Measurements from ENCODE around the gene C19orf38. TPM values are rescaled to one million over a fixed set of nuclear protein-coding genes. Genes with fewer than 3 reads are reported as not detected.

C19orf38 gene
- total RNA-seq, 1 donor from 2014 or later: 0.62 TPM

- TF ChIP-seq CTCF (IDR thresholded peaks at IDR 0.05): no peak
- no peak overlapping the region for H3K4me3 Mint-ChIP-seq
- H3K36me3 Mint-ChIP-seq (ENCODE audit: low read depth): no peaks in the 10 kb centered on the region
- DNase-seq: no peak
- H3K4me1 Mint-ChIP-seq: peaks cover 4% of the 10 kb centered on the region
- CTCF ChIA-PET: interaction anchor here (0.8 to 1.1 kb wide), 3 partner anchors 15 to 141 kb away, joined by 3 to 6 read pairs (median 3); partner anchors contain the start of gene DNM2
- H3K27me3 Mint-ChIP-seq: no peaks in the 10 kb centered on the region
- no peak for ATAC-seq (ENCODE audit: low read depth)
- no peaks in the 10 kb centered on the region for H3K9me3 Mint-ChIP-seq
- POLR2A ChIA-PET: interaction anchor here (0.7 kb wide), 2 partner anchors 13 to 156 kb away, joined by 7 to 9 read pairs; no protein-coding TSS in a partner anchor
- no peak overlapping the region for H3K27ac Mint-ChIP-seq
- intact Hi-C loops (cut with micrococcal nuclease): no loop called here
Observed at GRCh38 chr19:10858204-10858828, 10.1 kb downstream of the C19orf38 start.

- Mint-ChIP-seq H3K4me3 (no peak overlapping the region), H3K9me3 (no peaks in the 10 kb centered on the region), H3K36me3 (ENCODE audit: low read depth) (no peaks in the 10 kb centered on the region), H3K4me1 (peaks cover 12% of the 10 kb centered on the region), H3K27ac (no peak overlapping the region), H3K27me3 (no peaks in the 10 kb centered on the region)
- DNase-seq (no peak), ATAC-seq (ENCODE audit: low read depth) (no peak)
- intact Hi-C loops (cut with micrococcal nuclease): no loop called here
- POLR2A ChIA-PET: no interaction called here
- no peak for TF ChIP-seq CTCF (IDR thresholded peaks at IDR 0.05)
- CTCF ChIA-PET: interaction anchor here (0.7 to 1.5 kb wide), 2 partner anchors 144 to 159 kb away, joined by 3 to 5 read pairs; partner anchors contain the start of gene DNM2
Observed at GRCh38 chr19:10861103-10861651, 13.0 kb downstream of the C19orf38 start.

- Mint-ChIP-seq H3K36me3 (ENCODE audit: low read depth) (no peaks in the 10 kb centered on the region), H3K27ac (no peak overlapping the region), H3K9me3 (no peaks in the 10 kb centered on the region), H3K27me3 (no peaks in the 10 kb centered on the region), H3K4me3 (no peak overlapping the region), H3K4me1 (peaks cover 16% of the 10 kb centered on the region)
- ChIA-PET CTCF (interaction anchor here (1.5 to 2.3 kb wide), 2 partner anchors 10 to 160 kb away, joined by 3 to 7 read pairs; no protein-coding TSS in a partner anchor), POLR2A (no interaction called here)
- no peak for TF ChIP-seq CTCF (IDR thresholded peaks at IDR 0.05)
- DNase-seq: no peak
- intact Hi-C loops (cut with micrococcal nuclease): no loop called here
- ATAC-seq (ENCODE audit: low read depth): no peak
Observed at GRCh38 chr19:10862561-10863106, 14.4 kb downstream of the C19orf38 start.

- intact Hi-C loops (cut with micrococcal nuclease): no loop called here
- Mint-ChIP-seq H3K27ac (no peak overlapping the region), H3K36me3 (ENCODE audit: low read depth) (no peaks in the 10 kb centered on the region), H3K4me1 (peaks cover 22% of the 10 kb centered on the region), H3K9me3 (no peaks in the 10 kb centered on the region), H3K4me3 (no peak overlapping the region), H3K27me3 (no peaks in the 10 kb centered on the region)
- TF ChIP-seq CTCF (IDR thresholded peaks at IDR 0.05): no peak
- CTCF ChIA-PET: interaction anchor here (0.9 to 3.4 kb wide), 9 partner anchors 8 to 161 kb away, joined by 3 to 53 read pairs (median 5); partner anchors contain the start of genes DNM2 and QTRT1
- ATAC-seq (ENCODE audit: low read depth): no peak
- DNase-seq: no peak
- POLR2A ChIA-PET: interaction anchor here (1.8 to 5.0 kb wide), 2 partner anchors 27 to 146 kb away, joined by 16 to 30 read pairs; partner anchors contain the start of genes DNM2 and TMED1
Observed at GRCh38 chr19:10863107-10863717, 15.0 kb downstream of the C19orf38 start.
